Measurements from ENCODE around the gene PLAAT2. TPM values are rescaled to one million over a fixed set of nuclear protein-coding genes. Genes with fewer than 3 reads are reported as not detected.
A peak's percentile ranks its signal among the peaks of the same experiment; 100 is the strongest.

The PLAAT2 gene
- total RNA-seq, 1 experiment from 2014 or later: 0.66 TPM

DNA sequence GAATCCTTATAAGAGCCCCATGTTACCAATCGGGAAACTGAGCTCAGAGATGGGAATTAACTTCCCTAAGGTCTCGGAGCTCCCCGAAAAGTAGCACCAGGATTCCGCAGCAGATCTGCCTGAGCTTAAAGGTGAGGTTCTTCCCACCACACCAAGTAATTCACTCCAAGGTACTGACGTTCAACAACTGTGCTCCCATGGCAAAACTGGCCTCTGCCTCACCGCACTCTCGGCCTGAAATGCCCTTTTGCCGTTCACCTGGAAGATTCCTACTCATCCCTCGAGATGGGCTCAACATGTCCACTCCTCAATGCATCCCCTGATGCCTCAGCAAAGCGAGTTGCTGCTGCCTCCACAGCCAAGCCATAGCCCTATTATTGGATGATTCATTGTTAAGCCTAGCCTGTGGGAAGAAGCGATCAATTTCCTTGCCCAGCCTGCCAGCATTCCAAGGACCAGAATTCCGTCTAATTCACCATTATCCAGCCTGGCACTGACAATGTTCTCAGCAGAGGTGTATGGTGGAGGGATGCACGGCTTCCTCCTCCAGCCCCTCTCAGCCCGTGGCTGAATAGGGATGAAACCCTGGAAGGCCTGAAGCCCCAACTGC, 46.9 kb upstream of the PLAAT2 start:
- ATAC-seq (no peak), DNase-seq (ENCODE audit: low spot score) (no peak)
- CTCF ChIA-PET: interaction anchor here (2.3 kb wide), 1 partner anchor 131 kb away, joined by 7 read pairs; no protein-coding TSS in a partner anchor
- H3K36me3 Mint-ChIP-seq: peaks cover 8% of the 10 kb centered on the region
- TF ChIP-seq GRHL2 (CRISPR knock-in tag; IDR thresholded peaks at IDR 0.05; ENCODE audit: insufficient replicate concordance, severe bottlenecking): no peak
- TF ChIP-seq NR1H2 (CRISPR knock-in tag; IDR thresholded peaks at IDR 0.05): no peak
- TF ChIP-seq TP53 (CRISPR knock-in tag; IDR thresholded peaks at IDR 0.05): no peak
- TF ChIP-seq CREM (CRISPR knock-in tag; IDR thresholded peaks at IDR 0.05): no peak
- TF ChIP-seq, protein P1, sequence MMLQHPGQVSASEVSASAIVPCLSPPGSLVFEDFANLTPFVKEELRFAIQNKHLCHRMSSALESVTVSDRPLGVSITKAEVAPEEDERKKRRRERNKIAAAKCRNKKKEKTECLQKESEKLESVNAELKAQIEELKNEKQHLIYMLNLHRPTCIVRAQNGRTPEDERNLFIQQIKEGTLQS (CRISPR knock-in tag; conservative IDR thresholded peaks at IDR 0.05): no peak
- TF ChIP-seq NFYB (CRISPR knock-in tag; conservative IDR thresholded peaks at IDR 0.05; ENCODE audit: low read depth): no peak
- TF ChIP-seq, protein P2, sequence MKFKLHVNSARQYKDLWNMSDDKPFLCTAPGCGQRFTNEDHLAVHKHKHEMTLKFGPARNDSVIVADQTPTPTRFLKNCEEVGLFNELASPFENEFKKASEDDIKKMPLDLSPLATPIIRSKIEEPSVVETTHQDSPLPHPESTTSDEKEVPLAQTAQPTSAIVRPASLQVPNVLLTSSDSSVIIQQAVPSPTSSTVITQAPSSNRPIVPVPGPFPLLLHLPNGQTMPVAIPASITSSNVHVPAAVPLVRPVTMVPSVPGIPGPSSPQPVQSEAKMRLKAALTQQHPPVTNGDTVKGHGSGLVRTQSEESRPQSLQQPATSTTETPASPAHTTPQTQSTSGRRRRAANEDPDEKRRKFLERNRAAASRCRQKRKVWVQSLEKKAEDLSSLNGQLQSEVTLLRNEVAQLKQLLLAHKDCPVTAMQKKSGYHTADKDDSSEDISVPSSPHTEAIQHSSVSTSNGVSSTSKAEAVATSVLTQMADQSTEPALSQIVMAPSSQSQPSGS (CRISPR knock-in tag; IDR thresholded peaks at IDR 0.05; ENCODE audit: borderline replicate concordance, low read depth): no peak
- TF ChIP-seq, protein P3, sequence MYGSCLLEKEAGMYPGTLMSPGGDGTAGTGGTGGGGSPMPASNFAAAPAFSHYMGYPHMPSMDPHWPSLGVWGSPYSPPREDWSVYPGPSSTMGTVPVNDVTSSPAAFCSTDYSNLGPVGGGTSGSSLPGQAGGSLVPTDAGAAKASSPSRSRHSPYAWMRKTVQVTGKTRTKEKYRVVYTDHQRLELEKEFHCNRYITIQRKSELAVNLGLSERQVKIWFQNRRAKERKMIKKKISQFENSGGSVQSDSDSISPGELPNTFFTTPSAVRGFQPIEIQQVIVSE (CRISPR knock-in tag; IDR thresholded peaks at IDR 0.05; ENCODE audit: borderline replicate concordance): no peak
- TF ChIP-seq, protein P4, sequence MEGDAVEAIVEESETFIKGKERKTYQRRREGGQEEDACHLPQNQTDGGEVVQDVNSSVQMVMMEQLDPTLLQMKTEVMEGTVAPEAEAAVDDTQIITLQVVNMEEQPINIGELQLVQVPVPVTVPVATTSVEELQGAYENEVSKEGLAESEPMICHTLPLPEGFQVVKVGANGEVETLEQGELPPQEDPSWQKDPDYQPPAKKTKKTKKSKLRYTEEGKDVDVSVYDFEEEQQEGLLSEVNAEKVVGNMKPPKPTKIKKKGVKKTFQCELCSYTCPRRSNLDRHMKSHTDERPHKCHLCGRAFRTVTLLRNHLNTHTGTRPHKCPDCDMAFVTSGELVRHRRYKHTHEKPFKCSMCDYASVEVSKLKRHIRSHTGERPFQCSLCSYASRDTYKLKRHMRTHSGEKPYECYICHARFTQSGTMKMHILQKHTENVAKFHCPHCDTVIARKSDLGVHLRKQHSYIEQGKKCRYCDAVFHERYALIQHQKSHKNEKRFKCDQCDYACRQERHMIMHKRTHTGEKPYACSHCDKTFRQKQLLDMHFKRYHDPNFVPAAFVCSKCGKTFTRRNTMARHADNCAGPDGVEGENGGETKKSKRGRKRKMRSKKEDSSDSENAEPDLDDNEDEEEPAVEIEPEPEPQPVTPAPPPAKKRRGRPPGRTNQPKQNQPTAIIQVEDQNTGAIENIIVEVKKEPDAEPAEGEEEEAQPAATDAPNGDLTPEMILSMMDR (IDR thresholded peaks at IDR 0.05): no peak
- peak overlapping the region; percentile 78 for H3K4me3 Mint-ChIP-seq
- peak overlapping the region; percentile 46 for H3K27ac Mint-ChIP-seq
- peaks cover 33% of the 10 kb centered on the region for H3K27me3 Mint-ChIP-seq (ENCODE audit: low read depth)
- no peaks in the 10 kb centered on the region for H3K9me3 Mint-ChIP-seq
- H3K4me1 Mint-ChIP-seq: peaks cover 59% of the 10 kb centered on the region
- POLR2A ChIA-PET: interaction anchor here (0.6 kb wide), 2 partner anchors 14 to 59 kb away, joined by 3 to 11 read pairs; no protein-coding TSS in a partner anchor

DNA sequence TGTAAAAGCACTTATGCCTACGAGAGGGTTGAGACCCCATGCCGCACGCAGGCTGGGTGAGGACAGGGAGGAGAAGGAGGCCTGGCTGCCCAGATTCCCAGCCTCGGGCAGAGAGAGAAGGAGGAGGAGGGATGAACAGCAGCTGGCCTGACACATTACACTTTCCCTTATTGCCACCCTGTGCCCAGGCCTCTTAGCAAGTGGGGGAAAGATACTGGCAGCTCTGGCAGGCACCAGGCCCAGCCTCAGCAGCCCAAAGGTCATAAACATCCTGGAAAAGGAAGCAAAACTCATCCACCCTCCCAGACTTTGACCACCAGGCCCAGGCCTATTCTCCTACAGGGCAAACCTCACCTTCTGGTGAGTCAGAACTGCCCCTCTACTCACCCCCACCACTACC, 46.4 kb upstream of the PLAAT2 start:
- ChIA-PET CTCF (interaction anchor here (2.3 kb wide), 1 partner anchor 130 kb away, joined by 7 read pairs; no protein-coding TSS in a partner anchor), POLR2A (interaction anchor here (0.6 kb wide), 1 partner anchor 14 kb away, joined by 11 read pairs; no protein-coding TSS in a partner anchor)
- peak overlapping the region; percentile 48; the same call in 1 of the 2 replicates for H3K27ac Mint-ChIP-seq
- H3K4me3 Mint-ChIP-seq: no peak overlapping the region
- H3K27me3 Mint-ChIP-seq (ENCODE audit: low read depth): peaks cover 33% of the 10 kb centered on the region
- ATAC-seq (no peak), DNase-seq (ENCODE audit: low spot score) (no peak)
- H3K4me1 Mint-ChIP-seq: peaks cover 63% of the 10 kb centered on the region
- peaks cover 12% of the 10 kb centered on the region for H3K36me3 Mint-ChIP-seq
- no peaks in the 10 kb centered on the region for H3K9me3 Mint-ChIP-seq
- TF ChIP-seq, protein P5, sequence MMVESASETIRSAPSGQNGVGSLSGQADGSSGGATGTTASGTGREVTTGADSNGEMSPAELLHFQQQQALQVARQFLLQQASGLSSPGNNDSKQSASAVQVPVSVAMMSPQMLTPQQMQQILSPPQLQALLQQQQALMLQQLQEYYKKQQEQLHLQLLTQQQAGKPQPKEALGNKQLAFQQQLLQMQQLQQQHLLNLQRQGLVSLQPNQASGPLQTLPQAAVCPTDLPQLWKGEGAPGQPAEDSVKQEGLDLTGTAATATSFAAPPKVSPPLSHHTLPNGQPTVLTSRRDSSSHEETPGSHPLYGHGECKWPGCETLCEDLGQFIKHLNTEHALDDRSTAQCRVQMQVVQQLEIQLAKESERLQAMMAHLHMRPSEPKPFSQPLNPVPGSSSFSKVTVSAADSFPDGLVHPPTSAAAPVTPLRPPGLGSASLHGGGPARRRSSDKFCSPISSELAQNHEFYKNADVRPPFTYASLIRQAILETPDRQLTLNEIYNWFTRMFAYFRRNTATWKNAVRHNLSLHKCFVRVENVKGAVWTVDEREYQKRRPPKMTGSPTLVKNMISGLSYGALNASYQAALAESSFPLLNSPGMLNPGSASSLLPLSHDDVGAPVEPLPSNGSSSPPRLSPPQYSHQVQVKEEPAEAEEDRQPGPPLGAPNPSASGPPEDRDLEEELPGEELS (CRISPR knock-in tag; IDR thresholded peaks at IDR 0.05): no peak
- TF ChIP-seq NFYB (CRISPR knock-in tag; conservative IDR thresholded peaks at IDR 0.05; ENCODE audit: low read depth): no peak
- TF ChIP-seq GABPB1 (CRISPR knock-in tag; IDR thresholded peaks at IDR 0.05): no peak
- TF ChIP-seq, protein P2 (CRISPR knock-in tag; IDR thresholded peaks at IDR 0.05; ENCODE audit: borderline replicate concordance, low read depth): no peak
- TF ChIP-seq ZNF396 (CRISPR knock-in tag; IDR thresholded peaks at IDR 0.05; ENCODE audit: borderline replicate concordance): no peak
- TF ChIP-seq RORB (CRISPR knock-in tag; IDR thresholded peaks at IDR 0.05): no peak
- TF ChIP-seq NFATC4 (CRISPR knock-in tag; IDR thresholded peaks at IDR 0.05): no peak
- TF ChIP-seq NR2C2 (CRISPR knock-in tag; IDR thresholded peaks at IDR 0.05): no peak
- no peak for TF ChIP-seq RELA (CRISPR knock-in tag; IDR thresholded peaks at IDR 0.05; ENCODE audit: borderline replicate concordance)
- TF ChIP-seq, protein P6, sequence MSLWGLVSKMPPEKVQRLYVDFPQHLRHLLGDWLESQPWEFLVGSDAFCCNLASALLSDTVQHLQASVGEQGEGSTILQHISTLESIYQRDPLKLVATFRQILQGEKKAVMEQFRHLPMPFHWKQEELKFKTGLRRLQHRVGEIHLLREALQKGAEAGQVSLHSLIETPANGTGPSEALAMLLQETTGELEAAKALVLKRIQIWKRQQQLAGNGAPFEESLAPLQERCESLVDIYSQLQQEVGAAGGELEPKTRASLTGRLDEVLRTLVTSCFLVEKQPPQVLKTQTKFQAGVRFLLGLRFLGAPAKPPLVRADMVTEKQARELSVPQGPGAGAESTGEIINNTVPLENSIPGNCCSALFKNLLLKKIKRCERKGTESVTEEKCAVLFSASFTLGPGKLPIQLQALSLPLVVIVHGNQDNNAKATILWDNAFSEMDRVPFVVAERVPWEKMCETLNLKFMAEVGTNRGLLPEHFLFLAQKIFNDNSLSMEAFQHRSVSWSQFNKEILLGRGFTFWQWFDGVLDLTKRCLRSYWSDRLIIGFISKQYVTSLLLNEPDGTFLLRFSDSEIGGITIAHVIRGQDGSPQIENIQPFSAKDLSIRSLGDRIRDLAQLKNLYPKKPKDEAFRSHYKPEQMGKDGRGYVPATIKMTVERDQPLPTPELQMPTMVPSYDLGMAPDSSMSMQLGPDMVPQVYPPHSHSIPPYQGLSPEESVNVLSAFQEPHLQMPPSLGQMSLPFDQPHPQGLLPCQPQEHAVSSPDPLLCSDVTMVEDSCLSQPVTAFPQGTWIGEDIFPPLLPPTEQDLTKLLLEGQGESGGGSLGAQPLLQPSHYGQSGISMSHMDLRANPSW (CRISPR knock-in tag; conservative IDR thresholded peaks at IDR 0.05; ENCODE audit: low read depth): no peak
- TF ChIP-seq, protein P7, sequence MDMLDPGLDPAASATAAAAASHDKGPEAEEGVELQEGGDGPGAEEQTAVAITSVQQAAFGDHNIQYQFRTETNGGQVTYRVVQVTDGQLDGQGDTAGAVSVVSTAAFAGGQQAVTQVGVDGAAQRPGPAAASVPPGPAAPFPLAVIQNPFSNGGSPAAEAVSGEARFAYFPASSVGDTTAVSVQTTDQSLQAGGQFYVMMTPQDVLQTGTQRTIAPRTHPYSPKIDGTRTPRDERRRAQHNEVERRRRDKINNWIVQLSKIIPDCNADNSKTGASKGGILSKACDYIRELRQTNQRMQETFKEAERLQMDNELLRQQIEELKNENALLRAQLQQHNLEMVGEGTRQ (CRISPR knock-in tag; IDR thresholded peaks at IDR 0.05): no peak
- TF ChIP-seq, protein P1 (CRISPR knock-in tag; conservative IDR thresholded peaks at IDR 0.05): no peak
- no peak for TF ChIP-seq SMAD4 (CRISPR knock-in tag; IDR thresholded peaks at IDR 0.05)
